NOMO-1 treated with dmso at 0.1 percent for 144 hours (cell line): ENCODE data around the gene SLC45A3.

Experiments used
- DNase-seq: peaks from one replicate; lab custom pipeline; 2025; ENCODE audit not compliant: unreplicated experiment; lab: John Stamatoyannopoulos, UW

Gene SLC45A3

DNA sequence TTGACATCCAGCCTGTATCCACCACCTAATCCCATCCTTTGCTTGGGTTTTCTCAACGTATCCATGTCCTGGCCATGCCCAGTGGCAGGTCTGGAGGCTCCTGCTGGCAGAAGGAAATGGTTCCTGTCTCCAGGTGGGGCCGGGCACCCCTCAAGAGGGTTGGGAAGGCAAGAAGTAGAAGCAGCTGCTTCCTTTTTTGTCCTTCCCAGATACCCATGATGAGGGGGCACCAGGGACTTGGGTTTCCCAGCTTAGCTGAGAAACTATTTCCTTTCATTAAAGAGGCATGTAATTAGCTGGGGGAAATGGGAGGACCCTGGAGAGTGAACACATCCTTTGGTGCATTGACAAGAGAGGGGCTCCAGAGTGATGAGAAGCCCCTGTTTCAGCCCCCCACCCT, 21.1 kb upstream of the SLC45A3 start:
- no peak for DNase-seq

DNA sequence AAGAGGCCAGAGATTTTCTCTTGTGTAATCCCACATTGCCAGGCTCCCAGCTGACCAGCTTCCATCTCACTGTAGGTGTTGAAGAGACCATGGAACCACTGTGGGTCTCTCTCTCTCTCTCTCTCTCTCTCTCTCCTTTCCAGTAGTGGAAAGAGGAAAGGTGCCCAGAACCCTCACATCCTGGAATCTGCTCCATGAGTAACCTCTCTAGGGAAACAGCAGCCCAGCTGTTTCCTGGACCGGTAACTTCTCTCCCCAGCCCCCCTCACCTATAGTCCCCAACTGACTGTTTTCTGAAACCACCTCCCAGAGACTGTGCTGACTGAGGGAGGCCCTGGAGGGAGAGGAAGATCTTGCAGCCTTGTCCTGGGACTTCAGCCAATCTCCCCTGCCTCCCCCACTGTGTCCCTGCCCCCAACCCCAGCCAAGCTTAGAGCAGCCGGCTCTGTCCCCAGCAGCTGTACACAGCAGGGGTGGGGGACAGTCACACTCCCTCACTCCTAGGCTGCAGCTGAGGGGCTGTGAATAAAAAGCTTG, 20.6 kb upstream of the SLC45A3 start:
- DNase-seq = no peak

DNA sequence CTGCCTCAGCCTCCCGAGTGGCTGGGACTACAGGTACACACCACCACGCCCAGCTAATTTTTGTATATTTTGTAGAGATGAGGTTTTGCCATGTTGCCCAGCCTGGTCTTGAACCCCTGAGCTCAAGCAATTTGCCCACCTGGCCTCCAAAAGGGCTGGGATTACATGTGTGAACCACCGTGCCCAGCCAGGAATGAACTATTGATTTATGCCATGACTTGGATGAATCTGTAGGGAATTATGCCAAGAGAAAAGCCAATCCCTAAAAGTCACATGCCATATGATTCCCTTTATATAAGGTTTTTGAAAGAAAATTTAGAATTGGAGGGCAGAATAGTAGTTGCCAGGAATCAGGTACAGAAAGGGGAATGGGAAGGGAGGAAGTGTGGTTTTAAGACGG, 19.1 kb upstream of the SLC45A3 start:
- no peak for DNase-seq

DNA sequence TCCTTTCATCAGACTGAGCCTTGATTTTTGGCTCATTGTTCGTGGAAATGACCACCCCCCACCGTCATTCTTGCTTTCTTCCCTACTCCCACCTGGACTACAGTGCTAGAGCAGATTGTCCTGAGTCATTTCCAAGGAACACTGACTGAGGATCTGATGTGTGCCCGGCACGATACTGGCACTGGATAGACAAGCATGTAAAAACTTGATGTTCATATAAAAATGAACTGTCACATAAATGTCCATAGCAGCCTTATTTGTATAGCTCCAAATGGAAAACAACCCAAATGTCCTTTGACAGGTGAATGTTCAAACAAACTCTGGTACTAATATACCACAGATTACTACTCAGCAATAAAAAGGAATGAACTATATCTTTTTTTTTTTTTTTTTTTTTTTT, 18.6 kb upstream of the SLC45A3 start:
- DNase-seq = no peak

DNA sequence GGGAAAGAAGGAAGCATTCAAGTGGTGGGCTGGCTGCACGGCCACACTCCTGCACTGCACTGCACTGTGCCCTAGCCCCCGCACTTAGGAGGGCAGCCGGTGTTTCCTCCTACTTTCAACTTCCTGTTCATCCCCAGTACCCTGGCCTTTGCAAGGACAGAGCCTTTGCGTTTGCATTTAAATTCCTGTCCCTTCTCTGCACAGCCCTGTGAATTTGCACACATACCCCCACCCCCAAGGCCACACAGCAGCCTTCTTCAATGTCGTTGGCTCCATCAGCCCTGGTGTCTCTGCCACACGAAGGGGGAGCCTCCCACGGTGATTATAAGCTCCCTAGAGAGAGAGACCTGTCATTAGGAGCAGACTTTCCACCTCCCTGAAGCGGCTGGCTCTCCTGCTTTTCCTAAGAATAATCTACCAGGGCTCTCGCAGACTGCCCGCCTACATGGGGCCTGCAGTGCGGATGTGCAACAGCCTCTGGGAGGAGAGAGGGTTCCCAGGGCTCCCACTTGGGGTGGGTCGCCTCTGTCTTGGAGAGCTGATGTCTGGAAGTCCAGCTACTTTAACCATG, 13.2 kb upstream of the SLC45A3 start:
- DNase-seq = no peak

DNA sequence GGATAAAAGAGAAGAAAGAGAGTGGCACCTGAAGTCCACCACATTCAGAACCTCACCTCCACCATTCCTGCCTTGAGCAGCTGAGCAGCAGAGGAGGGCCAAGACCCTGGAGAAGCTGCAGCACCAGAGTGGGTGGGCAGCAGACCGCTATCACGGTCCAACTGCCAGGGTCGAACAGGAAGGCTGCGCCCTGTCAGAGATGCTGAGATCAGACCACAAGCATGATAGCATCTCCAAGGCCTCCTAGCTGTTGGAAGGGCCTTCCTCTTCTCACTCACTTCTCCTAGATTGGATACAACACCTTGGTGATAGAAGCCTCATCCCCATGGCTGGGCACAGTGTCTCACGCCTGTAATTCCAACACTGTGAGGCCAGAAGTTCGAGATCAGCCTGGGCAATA, 12.1 kb upstream of the SLC45A3 start:
- DNase-seq = no peak

DNA sequence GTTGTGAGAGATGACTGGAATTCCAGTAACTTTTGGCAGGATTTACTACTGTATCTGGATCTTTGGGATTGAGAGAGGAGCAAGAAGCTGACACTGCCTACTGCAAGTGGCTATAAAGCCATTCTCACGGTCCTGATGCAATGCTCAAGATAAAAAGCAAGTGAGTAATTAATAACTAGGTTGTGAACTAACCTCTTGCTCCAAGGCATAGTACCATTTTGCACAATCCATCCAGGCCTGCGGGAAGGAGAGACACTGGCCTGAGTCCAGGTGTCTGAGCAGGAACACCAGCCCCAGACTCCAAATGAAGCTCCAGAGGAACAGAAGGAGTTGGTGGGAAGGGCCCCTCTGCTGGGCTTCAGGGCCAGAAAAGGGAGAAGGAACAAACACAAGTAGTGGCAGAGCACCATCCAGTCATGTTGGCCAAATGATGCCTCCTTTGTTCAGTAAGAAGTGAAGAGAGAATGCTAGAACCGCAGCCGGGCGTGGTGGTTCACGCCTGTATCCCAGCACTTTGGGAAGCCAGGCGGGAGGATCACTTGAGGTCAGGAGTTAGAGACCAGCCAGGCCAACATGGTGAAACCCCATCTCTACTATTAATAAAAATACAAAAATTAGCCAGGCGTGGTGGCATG, 9.9 kb upstream of the SLC45A3 start:
- no peak for DNase-seq

DNA sequence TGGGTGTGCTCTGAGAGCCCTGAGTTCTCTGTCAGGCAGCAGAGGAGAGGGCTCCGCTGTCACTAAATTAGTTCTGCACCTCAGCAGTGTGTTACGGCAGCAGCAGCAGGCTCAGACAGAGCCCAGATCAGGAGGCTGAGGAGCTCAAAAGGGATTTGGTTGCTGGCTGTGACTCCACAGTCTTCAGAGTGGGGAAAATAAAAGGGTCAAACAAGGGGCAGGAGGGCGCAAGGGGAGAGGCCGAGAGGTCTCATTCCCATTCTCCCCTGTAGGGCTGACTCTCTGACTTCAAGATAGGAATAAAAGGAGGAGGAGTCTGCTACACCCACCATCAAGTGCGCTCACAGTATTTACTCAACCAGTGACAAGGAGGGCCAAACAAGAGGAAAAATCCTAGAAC, 9.2 kb upstream of the SLC45A3 start:
- no peak for DNase-seq

DNA sequence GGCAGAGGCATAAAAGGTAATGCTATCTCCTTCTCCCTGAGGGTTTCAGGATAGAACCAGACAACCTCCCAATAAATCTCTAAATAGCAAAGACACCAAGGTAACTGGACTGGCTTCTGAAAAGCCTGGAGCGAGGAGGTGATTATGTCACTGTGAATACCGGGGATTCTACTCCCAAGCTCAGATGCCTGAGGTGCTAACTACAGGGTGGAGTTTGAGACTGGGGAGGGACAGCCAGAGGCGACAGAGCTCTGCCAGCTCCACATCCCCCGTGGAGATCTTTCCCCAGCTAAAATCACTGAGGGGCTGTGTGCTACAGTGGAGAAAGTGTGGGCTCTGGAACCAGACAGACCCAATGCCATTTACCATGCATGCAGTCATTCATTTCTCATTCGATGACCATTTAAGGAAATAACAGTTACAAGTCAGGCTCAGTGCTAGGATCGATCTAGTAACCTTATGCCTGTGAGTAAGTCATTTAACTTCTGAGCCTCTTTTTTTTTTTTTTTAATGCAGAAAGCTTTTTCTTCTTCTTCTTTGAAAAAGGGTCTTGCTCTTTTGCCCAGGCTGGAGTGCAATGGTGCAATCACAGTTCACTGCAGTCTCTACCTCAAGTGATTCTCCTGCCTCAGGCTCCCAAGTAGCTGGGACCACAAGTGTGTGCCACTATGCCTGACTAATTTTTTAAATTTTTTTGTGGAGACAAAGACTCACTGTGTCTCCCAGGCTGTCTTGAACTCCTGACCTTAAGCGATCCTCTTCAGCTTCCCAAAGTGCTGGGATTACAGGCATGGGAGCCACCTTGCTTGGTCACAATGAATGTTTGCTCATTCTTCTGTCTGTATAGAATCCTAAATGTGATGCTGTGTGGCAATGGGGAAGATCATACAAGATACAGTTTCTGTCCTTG, 8.1 kb upstream of the SLC45A3 start:
- DNase-seq = no peak

DNA sequence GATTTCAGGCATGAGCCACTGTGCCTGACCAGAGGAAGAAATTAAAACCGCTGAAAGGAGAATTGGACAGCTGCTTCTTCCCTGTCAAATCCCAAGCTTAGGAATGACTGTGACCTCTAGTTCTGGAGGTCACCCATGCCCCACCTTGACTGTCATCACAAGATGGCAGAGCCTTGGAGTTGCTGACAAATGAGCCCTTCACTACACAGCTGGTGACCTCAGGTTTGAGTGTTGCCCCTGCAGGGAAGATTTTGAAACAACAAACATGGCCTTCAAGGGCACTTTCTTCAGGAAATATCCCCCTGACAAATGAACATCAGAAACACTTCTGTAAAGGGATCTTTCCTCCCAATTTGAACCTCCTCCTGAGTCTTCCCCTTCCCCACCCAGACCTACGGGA, 6.9 kb upstream of the SLC45A3 start:
- no peak for DNase-seq

DNA sequence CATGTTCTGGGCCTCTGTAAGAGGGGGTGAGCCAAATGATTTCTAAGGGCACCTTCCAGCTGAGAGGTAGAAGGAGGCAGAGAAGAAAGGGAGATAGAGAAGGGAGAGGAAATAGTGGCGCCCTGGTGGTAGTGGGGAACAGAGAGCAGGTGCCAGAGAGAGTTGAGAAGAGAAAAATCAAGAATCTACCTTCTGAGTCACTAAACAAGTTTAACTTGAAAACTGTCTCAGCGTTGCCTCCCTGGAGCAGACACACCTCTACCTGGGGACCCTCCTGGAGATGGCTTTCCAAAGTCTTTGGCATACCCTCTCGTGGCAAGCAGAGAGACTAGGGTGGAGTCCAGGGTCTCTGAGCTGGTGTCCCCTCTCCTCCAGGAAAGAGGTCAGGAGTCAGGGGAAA, 1.1 kb upstream of the SLC45A3 start:
- no peak for DNase-seq

DNA sequence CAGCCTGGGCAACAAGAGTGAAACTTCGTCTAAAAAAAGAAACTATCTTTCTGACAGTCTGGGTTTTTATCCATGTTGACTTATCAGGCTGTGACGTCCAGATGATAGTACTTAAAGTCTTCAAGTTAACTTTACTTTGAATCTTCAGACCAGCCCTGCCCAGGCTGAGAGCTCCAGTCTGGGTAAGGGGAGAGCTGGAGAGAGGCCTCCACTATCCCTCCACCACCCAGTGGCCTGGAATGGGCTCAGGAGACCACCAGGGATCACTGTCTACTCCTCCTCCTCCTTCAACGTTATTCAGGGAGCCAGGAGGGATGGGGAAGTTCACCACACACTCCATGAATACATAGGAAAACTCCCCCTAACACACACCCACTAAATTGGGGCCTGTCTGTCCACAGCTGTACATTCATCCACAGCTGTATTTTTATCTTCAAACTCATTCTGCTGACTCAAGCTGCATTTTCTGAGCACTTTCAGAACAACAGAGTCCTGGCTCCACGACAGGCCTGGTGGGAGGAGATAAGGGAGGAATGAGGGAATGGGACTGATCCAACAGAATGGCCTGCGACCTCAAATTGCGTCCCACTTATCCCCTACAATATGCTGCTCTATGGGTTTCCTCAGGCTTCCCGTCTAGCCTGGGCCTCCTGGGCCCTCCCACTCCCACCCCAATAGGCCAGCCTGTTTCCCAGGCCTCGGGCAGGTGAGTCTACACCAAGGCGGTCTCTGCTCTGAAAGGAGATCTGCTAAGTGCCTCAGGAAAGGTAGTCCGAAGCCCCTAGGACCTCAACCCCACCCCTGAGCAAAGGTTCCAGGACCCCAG, 1.8 kb downstream of the SLC45A3 start:
- no peak for DNase-seq

DNA sequence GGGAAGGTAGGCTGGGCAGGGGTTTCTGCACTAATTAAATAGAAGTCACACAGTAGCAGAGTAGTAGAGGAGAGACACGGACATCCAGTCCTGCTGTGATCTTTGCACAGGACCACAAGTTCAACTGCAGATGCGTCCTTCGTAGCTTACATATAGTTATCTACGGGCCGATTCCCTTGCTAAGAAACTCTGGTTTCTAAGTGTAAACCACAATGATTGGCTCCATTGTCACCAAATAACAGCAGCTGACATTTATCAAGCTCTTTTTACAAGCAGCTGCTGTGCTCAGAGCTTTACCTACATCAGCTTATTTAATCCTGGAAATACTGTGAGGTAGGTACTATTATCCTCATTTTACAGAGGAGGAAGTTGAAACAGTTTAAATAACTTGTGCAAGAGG, 3.1 kb downstream of the SLC45A3 start:
- no peak for DNase-seq

DNA sequence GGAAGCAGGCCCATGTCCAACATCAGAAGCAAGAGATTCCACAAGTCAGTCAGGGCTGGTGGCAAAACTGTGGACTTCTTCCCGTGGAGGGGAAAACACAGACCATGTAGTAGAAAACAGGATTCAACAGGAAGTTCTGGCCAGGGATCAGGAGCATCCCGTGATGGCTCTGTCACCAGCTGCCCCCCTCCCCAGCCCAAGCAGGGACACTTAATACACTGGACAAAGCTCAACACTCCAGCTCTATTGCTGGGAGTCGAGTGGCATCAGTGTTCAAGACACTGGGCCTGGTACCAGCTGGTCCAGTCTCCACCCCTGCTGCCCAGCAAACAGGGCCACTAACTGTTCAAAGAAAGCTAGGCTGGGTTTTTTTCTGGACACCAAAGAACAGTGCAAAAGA, 3.7 kb downstream of the SLC45A3 start:
- no peak for DNase-seq

DNA sequence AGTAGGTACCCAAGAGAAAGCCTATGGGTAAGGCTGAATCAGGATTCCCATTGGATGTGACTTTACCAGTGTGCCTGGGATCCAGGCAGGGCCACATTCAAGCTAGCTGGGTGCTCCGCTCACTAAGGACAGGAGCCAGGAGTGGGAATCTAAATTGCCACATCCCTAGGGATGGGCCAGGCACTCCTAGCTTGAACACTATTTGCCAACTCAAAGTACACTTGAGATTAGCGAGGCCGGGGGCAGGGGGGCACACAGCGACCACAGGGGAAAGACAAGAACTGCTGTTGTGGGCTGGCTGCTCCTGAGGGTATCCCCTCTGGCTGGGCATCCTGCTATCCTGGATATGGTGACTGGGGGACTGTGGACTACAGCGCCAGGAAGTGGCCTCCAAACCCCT, 4.3 kb downstream of the SLC45A3 start:
- no peak for DNase-seq

DNA sequence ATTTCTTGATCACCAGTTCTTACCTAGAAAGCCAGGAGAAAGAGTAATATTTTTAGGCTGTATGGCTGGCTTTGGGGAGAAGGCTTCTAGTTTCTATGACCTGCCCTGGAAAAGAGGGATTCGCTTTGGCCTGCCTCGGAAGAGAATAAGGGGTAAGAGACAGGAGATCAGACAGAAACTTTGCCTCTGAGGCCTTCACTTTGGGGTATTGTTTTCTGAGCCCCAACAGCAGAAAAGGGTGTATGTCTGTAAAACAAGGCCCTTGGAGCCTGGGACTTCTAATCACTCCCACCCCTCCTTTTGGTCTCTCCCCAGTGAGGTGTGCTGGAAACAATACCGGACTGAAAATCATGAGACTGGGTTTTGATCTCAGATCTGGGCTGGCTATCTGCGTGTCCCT, 5.1 kb downstream of the SLC45A3 start:
- no peak for DNase-seq

DNA sequence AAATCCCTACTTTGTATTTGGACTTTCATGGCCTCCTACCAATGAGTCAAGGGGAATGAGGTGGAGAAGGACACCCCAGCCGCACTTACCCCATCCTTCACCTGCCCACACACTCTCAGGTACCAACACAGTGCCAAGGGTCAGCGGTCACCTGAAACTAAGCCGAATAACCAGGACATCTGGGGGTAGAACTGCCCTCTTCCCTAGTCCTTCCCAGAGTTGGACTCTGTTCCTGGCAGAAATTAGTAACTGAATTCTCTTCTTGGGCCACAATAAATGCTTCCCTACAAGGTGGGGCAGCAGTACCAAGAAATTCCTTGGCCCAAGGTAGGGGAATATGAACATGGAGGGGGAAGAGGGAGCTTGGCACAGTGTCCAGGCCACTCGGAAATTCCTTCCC, 7.3 kb downstream of the SLC45A3 start:
- no peak for DNase-seq

DNA sequence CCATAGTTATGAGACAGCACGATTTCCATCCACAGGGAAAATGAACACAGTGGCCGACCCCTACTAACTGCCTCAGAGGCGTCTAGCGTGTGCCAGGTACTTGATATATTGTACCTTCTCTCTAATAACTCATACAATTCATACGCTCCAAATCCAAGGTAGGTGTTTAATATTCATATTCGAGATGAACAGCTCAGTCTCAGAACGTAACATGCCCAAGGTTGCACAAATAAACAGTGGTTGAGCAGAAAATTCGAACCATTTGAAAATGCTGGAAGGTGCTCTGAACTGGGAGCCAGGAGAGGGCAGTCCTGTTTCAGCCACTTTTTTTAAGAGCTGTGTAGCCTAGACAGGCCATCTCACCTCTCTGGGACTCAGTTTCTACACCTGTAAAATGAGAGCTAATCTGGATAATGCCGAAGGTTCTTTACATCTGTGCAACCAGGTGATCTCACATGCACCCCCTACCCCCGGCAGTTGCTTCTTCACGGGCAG, 7.9 kb downstream of the SLC45A3 start:
- no peak for DNase-seq

DNA sequence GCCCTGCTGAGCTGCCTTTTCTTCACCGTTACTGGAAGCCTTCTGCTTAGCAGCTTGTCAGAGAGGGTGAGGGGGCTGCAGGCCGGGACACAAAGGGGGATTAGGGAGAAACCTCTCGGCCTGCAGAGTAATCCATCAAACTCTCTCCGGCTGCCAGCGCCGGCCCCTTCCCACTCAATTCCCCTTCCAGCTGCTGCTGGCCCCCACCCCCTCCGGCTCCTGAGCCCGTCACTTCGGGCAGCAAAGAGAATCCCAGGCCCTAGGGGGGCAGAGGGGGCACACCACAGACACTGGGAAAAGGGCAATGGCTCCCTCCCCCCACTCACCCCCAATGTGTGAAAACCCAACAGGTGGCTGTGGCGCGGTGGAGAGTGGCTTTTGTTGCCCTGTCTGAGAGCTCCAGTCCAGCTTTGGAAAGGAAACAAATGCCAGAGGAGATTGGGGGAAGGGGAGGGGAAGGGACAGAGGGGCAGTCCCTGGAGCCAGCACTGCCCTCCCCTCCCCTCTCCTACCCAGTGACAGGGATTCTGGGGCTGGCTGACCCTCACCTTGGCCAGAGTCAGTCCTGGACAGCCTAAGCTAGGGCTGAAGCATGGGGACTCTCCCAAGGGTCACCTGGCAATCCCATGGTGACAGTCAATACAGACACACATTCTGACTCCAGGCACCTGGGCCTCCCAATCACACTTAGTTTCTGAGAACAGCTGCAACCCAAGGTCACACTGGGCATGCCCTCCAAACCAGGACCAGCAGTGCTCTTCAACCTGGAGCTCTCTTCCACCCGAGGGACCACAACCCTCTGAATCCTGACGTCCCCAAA, 9.5 kb downstream of the SLC45A3 start:
- DNase-seq = no peak

DNA sequence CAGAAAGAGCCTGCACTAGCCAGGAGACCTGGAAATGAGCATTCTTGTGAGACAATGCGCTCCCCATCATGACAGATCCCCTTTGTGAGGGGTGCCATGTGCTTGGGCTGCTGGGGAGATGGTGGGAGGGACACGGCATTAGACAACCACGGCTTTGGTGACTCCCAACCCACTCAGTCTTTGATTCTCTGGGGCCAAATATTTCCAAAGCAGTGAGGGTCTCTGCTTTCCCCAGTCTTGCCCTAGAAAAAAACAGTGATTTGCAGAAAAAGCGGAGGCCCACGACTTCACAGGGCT, 10.2 kb downstream of the SLC45A3 start:
- DNase-seq = no peak
